MM.1S (cell line): ENCODE data around the gene DCHS1.

ENCODE experiments used
- CTCF ChIP-seq: fragments of 300-600 bp; sonication (generic); IDR thresholded peaks from 2 replicates; pipeline ENCODE4 v1.5.1; 2016; ENCODE audit warnings: antibody characterized with exemption, low read length, mixed read lengths
- EZH2 ChIP-seq: fragments of 300-600 bp; sonication (generic); optimal IDR thresholded peaks from 2 replicates; pipeline ENCODE3; 2017; ENCODE audit warnings: low read depth, mild to moderate bottlenecking, antibody characterized with exemption, low read length, mixed read lengths
- EZH2phosphoT487 ChIP-seq: fragments of 300-600 bp; sonication (generic); IDR thresholded peaks from 2 replicates; pipeline ENCODE4 v1.6.1; 2018; ENCODE audit warnings: antibody characterized with exemption, low read length

- TF ChIP-seq EZH2 (no peak), CTCF (no peak), EZH2phosphoT487 (no peak)
Measured at GRCh38 chr11:6615046-6615445, 40.6 kb downstream of the DCHS1 start.
